SH-SY5Y (cell line): Measurements from ENCODE around the gene CAMTA1.

Experiments
- GATA2 ChIP-seq: IDR thresholded peaks from 2 replicates; pipeline ENCODE4 v1.6.1; 2011; ENCODE audit warnings: mild to moderate bottlenecking, low read depth, low read length
- GATA3 ChIP-seq: IDR thresholded peaks from 2 replicates; pipeline ENCODE4 v1.6.1; 2011; ENCODE audit warnings: low read depth, mild to moderate bottlenecking, low read length, moderate library complexity

- no peak for TF ChIP-seq GATA2
- no peak for TF ChIP-seq GATA3
Observed at GRCh38 chr1:7025013-7025412, 239.8 kb downstream of the CAMTA1 start.
